ENCODE measurements around the gene SUGP1. TPM values are rescaled to one million over a fixed set of nuclear protein-coding genes. Genes with fewer than 3 reads are reported as not detected.

The SUGP1 gene
- total and polyA plus RNA-seq, 4 donors: 11.2 to 18.9 (median 14.8) TPM

GRCh38 chr19:19292607-19293006 lies 27.7 kb downstream of the SUGP1 start:
- H3K9me3 ChIP-seq (ENCODE audit: control insufficient read depth in 4 of 4, low read length in 3 of 4): no peaks in the 10 kb centered on the region
- TF ChIP-seq HNF4A (conservative IDR thresholded peaks at IDR 0.05): no peak
- no peak for TF ChIP-seq NR2F2 (IDR thresholded peaks at IDR 0.05)
- no peak for TF ChIP-seq EGR1 (IDR thresholded peaks at IDR 0.05; ENCODE audit: low read depth in 2 of 2)
- TF ChIP-seq YY1 (IDR thresholded peaks at IDR 0.05): no peak
- no peak for TF ChIP-seq ATF3 (IDR thresholded peaks at IDR 0.05)
- TF ChIP-seq JUND (IDR thresholded peaks at IDR 0.05): no peak
- TF ChIP-seq MAX (IDR thresholded peaks at IDR 0.05): no peak
- TF ChIP-seq FOXA1 (IDR thresholded peaks at IDR 0.05): no peak
- TF ChIP-seq RXRA (IDR thresholded peaks at IDR 0.05): no peak
- TF ChIP-seq TAF1 (conservative IDR thresholded peaks at IDR 0.05): no peak
- no peak for TF ChIP-seq SP1 (IDR thresholded peaks at IDR 0.05)
- TF ChIP-seq CTCF (IDR thresholded peaks at IDR 0.05; ENCODE audit: low read depth, low read length, missing input control): no peak
- no peak for TF ChIP-seq FOXA2 (IDR thresholded peaks at IDR 0.05)
- no peak for TF ChIP-seq GABPA (IDR thresholded peaks at IDR 0.05 in 1 of 2, conservative IDR thresholded peaks at IDR 0.05 in 1 of 2)
- no peak for TF ChIP-seq ZBTB33 (IDR thresholded peaks at IDR 0.05)
- TF ChIP-seq RAD21 (IDR thresholded peaks at IDR 0.05): no peak
- no peak overlapping the region for H3K9ac ChIP-seq (ENCODE audit: low read depth in 1 of 2, low read length in 2 of 2)
- no peak overlapping the region for H3K4me3 ChIP-seq (ENCODE audit: low read depth in 1 of 3, low read length in 3 of 3)
- H3K27ac ChIP-seq (ENCODE audit: low read depth in 1 of 2, low read length in 2 of 2): no peak overlapping the region
- peaks cover 2 to 15% (median 6%) of the 10 kb centered on the region in 4 donors for H3K36me3 ChIP-seq (ENCODE audit: control insufficient read depth in 4 of 4, insufficient read depth in 3 of 4, low read depth in 1 of 4, low read length in 3 of 4)
- H3K27me3 ChIP-seq (ENCODE audit: control insufficient read depth in 4 of 4, insufficient read depth in 4 of 4, low read length in 3 of 4): no peaks in the 10 kb centered on the region
- DNase-seq (ENCODE audit: low spot score): no peak
- peaks cover 8 to 15% (median 11%) of the 10 kb centered on the region in 4 donors for H3K4me1 ChIP-seq (ENCODE audit: control insufficient read depth in 4 of 4, insufficient read depth in 4 of 4, low read length in 3 of 4)
- WGBS: 98% methylated on average over 5 of the region's 5 CpGs

- no peaks in the 10 kb centered on the region for H3K4me1 ChIP-seq (ENCODE audit: control insufficient read depth in 4 of 4, insufficient read depth in 4 of 4, low read length in 3 of 4)
- no peak overlapping the region for H3K27ac ChIP-seq (ENCODE audit: low read depth in 1 of 2, low read length in 2 of 2)
- TF ChIP-seq TAF1 (conservative IDR thresholded peaks at IDR 0.05): no peak
- TF ChIP-seq RAD21 (IDR thresholded peaks at IDR 0.05): no peak
- TF ChIP-seq YY1 (IDR thresholded peaks at IDR 0.05): no peak
- TF ChIP-seq FOXA2 (IDR thresholded peaks at IDR 0.05): no peak
- no peak for TF ChIP-seq HNF4A (conservative IDR thresholded peaks at IDR 0.05)
- TF ChIP-seq NR2F2 (IDR thresholded peaks at IDR 0.05): no peak
- no peak for TF ChIP-seq ATF3 (IDR thresholded peaks at IDR 0.05)
- no peak for TF ChIP-seq MAX (IDR thresholded peaks at IDR 0.05)
- DNase-seq (ENCODE audit: low spot score): no peak
- no peak overlapping the region for H3K4me3 ChIP-seq (ENCODE audit: low read depth in 1 of 3, low read length in 3 of 3)
- no peak overlapping the region for H3K9ac ChIP-seq (ENCODE audit: low read depth in 1 of 2, low read length in 2 of 2)
- WGBS: 98% methylated on average over 10 of the region's 10 CpGs
- H3K27me3 ChIP-seq (ENCODE audit: control insufficient read depth in 4 of 4, insufficient read depth in 4 of 4, low read length in 3 of 4): no peaks in the 10 kb centered on the region
- H3K9me3 ChIP-seq (ENCODE audit: control insufficient read depth in 4 of 4, low read length in 3 of 4): no peaks in the 10 kb centered on the region
- H3K36me3 ChIP-seq (ENCODE audit: control insufficient read depth in 4 of 4, insufficient read depth in 3 of 4, low read depth in 1 of 4, low read length in 3 of 4): peaks cover 4 to 32% (median 13%) of the 10 kb centered on the region in 4 donors
Measured at GRCh38 chr19:19285686-19286085, 34.6 kb downstream of the SUGP1 start.
